Esophagus squamous epithelium (tissue), 4 donors: ENCODE measurements around the gene TBX4.

ENCODE experiments used
- CTCF ChIP-seq, 6 experiments: fragments of 450-650 bp in 4 of 6; fragments of 200-600 bp in 2 of 6; sonication (generic) in 2 of 6; IDR thresholded peaks; one replicate each; pipeline ENCODE4 v1.5.1; 2016 to 2019; ENCODE audit warnings: antibody characterized with exemption in 6 of 6, mild to moderate bottlenecking in 4 of 6, moderate library complexity in 4 of 6
- POLR2A ChIP-seq, 4 donors: fragments of 450-650 bp; IDR thresholded peaks; one replicate each; pipeline ENCODE4 v1.6.1; 2017; ENCODE audit warnings: antibody characterized with exemption in 4 of 4, mild to moderate bottlenecking in 4 of 4, moderate library complexity in 3 of 4

DNA sequence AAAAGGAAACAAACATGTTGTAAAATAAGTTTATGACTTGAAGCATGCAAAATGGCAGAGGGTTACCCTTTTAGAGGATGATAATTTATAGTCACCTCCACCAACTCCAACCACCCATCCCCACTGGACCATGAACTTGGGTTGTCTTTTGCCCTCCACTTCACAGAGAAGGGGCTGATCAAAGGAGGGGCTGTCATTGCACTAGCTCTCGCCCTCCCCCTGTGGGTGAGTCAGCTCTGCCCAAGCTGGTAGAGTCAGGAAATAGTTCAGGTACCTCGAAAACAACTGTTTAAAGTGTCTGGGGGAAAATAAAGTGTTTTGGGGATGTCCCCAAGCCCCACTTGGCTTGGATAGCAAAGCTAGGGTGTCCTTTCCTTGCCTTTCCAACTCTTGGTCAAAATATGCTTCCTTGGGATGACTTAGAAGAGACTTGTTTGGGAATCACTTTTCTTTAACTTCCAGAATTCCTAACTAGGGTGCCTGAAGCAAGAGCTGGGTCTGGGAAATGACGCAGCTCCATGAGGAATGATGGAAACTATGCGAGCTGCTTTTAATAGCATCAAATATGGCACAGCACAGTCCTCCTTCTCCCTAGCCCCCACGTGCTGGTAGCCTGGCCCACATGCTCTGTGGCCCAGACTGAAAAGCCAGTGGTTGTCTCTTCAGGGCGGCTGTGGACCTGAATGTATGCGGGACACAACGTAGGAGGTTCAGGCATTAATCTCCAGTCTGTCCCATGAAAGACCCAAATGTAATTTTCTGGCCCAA, 40.7 kb downstream of the TBX4 start:
- no peak for TF ChIP-seq POLR2A (IDR thresholded peaks at IDR 0.05)
- TF ChIP-seq CTCF (IDR thresholded peaks at IDR 0.05) = no peak
